Trophoblast cell (in vitro differentiated cells and primary cell): ENCODE measurements around the gene S100PBP.

Experiments used
- DNase-seq, 2 donors: peaks; one replicate each; pipeline ENCODE4 v3.0.0-alpha.2; 2016
- H2AFZ ChIP-seq: 2 replicates; pipeline ENCODE4 v1.6.1; 2013; ENCODE audit warnings: low read length, moderate library complexity, mild to moderate bottlenecking; ENCODE audit not compliant: insufficient read depth, poor library complexity
- H2AK5ac ChIP-seq: 2 replicates; pipeline ENCODE4 v1.6.1; 2013; ENCODE audit warnings: mild to moderate bottlenecking, low read length
- H2BK120ac ChIP-seq: 2 replicates; pipeline ENCODE4 v1.6.1; 2013; ENCODE audit warnings: low read length, mild to moderate bottlenecking, moderate library complexity; ENCODE audit not compliant: insufficient read depth, poor library complexity
- H2BK12ac ChIP-seq: 2 replicates; pipeline ENCODE4 v1.6.1; 2013; ENCODE audit warnings: mild to moderate bottlenecking, low read length, moderate library complexity
- H2BK5ac ChIP-seq: 2 replicates; pipeline ENCODE4 v1.6.1; 2013; ENCODE audit warnings: low read length, low read depth, moderate library complexity, mild to moderate bottlenecking; ENCODE audit not compliant: poor library complexity
- H3K14ac ChIP-seq: 2 replicates; pipeline ENCODE4 v1.6.1; 2013; ENCODE audit warnings: mild to moderate bottlenecking, low read length
- H3K18ac ChIP-seq: 2 replicates; pipeline ENCODE4 v1.6.1; 2013; ENCODE audit warnings: mild to moderate bottlenecking, low read length
- H3K23ac ChIP-seq: 2 replicates; pipeline ENCODE4 v1.6.1; 2013; ENCODE audit warnings: low read length
- H3K27ac ChIP-seq: 2 replicates; pipeline ENCODE4 v1.5.1; 2013; ENCODE audit warnings: low read depth, mild to moderate bottlenecking, inconsistent platforms, low read length, moderate library complexity
- H3K27me3 ChIP-seq: 2 replicates; pipeline ENCODE4 v1.6.1; 2013; ENCODE audit warnings: inconsistent platforms, mild to moderate bottlenecking, low read length, moderate library complexity; ENCODE audit not compliant: insufficient read depth
- H3K36me3 ChIP-seq, 2 experiments: 1 replicate in 1 of 2; 2 replicates in 1 of 2; pipeline ENCODE4 v1.6.1; 2013; ENCODE audit warnings: low read length in 2 of 2, mild to moderate bottlenecking in 2 of 2, moderate library complexity in 1 of 2; ENCODE audit not compliant: insufficient read depth in 2 of 2, control insufficient read depth in 1 of 2
- H3K4ac ChIP-seq: 2 replicates; pipeline ENCODE4 v1.6.1; 2013; ENCODE audit warnings: low read depth, mild to moderate bottlenecking, low read length, moderate library complexity
- H3K4me1 ChIP-seq, 2 experiments: 1 replicate in 1 of 2; 2 replicates in 1 of 2; pipeline ENCODE4 v1.6.1; 2013; ENCODE audit warnings: low read length in 2 of 2, mild to moderate bottlenecking in 2 of 2, moderate library complexity in 1 of 2; ENCODE audit not compliant: insufficient read depth in 2 of 2, control insufficient read depth in 1 of 2
- H3K4me2 ChIP-seq: 2 replicates; pipeline ENCODE4 v1.6.1; 2013; ENCODE audit warnings: inconsistent platforms, mild to moderate bottlenecking, low read length, moderate library complexity
- H3K4me3 ChIP-seq: 2 replicates; pipeline ENCODE4 v1.5.1; 2013; ENCODE audit warnings: mild to moderate bottlenecking, low read depth, low read length, inconsistent platforms
- H3K79me1 ChIP-seq: one replicate; pipeline ENCODE4 v1.6.1; 2013; ENCODE audit warnings: low read length
- H3K79me2 ChIP-seq: 2 replicates; pipeline ENCODE4 v1.6.1; 2013; ENCODE audit warnings: low read length, mild to moderate bottlenecking; ENCODE audit not compliant: control insufficient read depth, insufficient read depth, poor library complexity
- H3K9ac ChIP-seq: 2 replicates; pipeline ENCODE4 v1.6.1; 2013; ENCODE audit warnings: mild to moderate bottlenecking, low read length
- H3K9me3 ChIP-seq: 2 replicates; pipeline ENCODE4 v1.6.1; 2013; ENCODE audit warnings: low read depth, mild to moderate bottlenecking, control low read depth, inconsistent platforms, low read length; ENCODE audit not compliant: insufficient read depth
- H4K12ac ChIP-seq: 2 replicates; pipeline ENCODE4 v1.6.1; 2013; ENCODE audit warnings: low read depth, mild to moderate bottlenecking, low read length, moderate library complexity
- H4K8ac ChIP-seq: 2 replicates; pipeline ENCODE4 v1.6.1; 2013; ENCODE audit warnings: low read depth, mild to moderate bottlenecking, low read length, moderate library complexity
- H4K91ac ChIP-seq: one replicate; pipeline ENCODE4 v1.6.1; 2013; ENCODE audit warnings: low read depth, mild to moderate bottlenecking, low read length, moderate library complexity
- WGBS: extraction: QIAGEN DNeasy Blood & Tissue Kit; methylation state at CpG from one replicate; pipeline ENCODE4 v1.1.7; 2013; ENCODE audit warnings: missing lambda C conversion rate; ENCODE audit not compliant: insufficient read length, insufficient coverage; ENCODE audit errors: extremely low coverage; 5-methylcytosine and 5-hydroxymethylcytosine counted together

Gene S100PBP

GRCh38 chr1:32891630-32892029 lies 74.2 kb downstream of the S100PBP start:
- no peak overlapping the region for H3K27ac ChIP-seq
- no peak overlapping the region for H3K4ac ChIP-seq
- no CpG with 5 or more reads among the region's 3 CpGs for WGBS
- no peak overlapping the region for H3K4me3 ChIP-seq
- no peak overlapping the region for H3K18ac ChIP-seq
- H2AK5ac ChIP-seq = no peak overlapping the region
- H3K27me3 ChIP-seq = no peaks in the 10 kb centered on the region
- H3K4me1 ChIP-seq = peaks cover 7 to 14% of the 10 kb centered on the region in 2 experiments
- H2BK120ac ChIP-seq = no peak overlapping the region
- H4K8ac ChIP-seq = no peak overlapping the region
- peaks cover 20 to 21% of the 10 kb centered on the region in 2 experiments for H3K36me3 ChIP-seq
- no peak overlapping the region for H4K12ac ChIP-seq
- no peak for DNase-seq
- no peaks in the 10 kb centered on the region for H3K79me2 ChIP-seq
- H2BK5ac ChIP-seq = no peak overlapping the region
- H3K9me3 ChIP-seq = peaks cover 2% of the 10 kb centered on the region
- H3K23ac ChIP-seq = no peak overlapping the region
- no peak overlapping the region for H3K4me2 ChIP-seq
- no peak overlapping the region for H3K9ac ChIP-seq
- peaks cover 9% of the 10 kb centered on the region for H3K79me1 ChIP-seq
- H2AFZ ChIP-seq = no peak overlapping the region
- no peak overlapping the region for H3K14ac ChIP-seq
- no peak overlapping the region for H4K91ac ChIP-seq
- H2BK12ac ChIP-seq = no peak overlapping the region

DNA sequence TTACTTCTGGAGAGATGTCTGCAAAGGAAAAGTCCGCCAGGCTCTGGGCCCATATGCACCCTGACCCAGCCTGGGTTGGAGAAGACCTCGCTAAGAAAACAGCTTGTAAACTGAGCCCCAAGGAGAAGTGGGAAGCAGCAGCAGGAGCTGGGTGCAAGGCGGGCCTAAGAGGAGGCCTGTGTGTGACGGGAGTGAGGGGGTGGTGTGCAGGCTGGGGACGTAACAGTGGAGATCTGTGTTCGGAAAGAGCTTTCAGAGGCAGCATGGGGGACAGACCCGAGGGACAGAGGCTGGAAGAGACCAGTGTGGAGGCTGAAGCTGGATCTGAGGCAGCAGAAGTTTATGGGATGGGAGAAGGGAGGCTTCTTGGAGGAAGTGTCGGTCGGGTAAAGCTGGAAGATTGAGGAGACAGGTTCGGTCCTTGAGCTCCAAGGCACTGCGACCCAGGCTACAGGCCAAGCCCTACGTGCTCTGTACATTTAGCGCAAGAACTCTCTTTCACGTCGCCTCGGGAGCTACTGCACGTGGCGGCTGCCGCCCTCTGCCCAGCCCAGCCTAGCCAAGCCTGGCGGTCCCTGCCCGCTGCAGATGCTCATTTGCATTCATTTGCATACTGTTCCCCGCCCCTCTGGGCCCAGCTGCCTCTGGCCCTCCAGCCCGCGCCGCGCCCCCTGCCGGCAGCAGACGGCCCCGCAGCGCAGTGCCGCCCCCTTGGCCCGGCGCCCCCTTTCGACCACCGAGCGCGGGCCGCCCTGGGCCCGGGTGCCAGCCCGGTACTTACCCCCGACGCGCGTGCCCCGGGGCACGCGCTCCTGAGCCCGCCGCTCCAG lies 75.1 kb downstream of the S100PBP start:
- Histone ChIP-seq H4K12ac (no peak overlapping the region), H3K23ac (no peak overlapping the region), H3K14ac (peak overlapping the region; percentile 57), H3K4me3 (peak overlapping the region; percentile 41), H2BK12ac (no peak overlapping the region), H2AK5ac (peak overlapping the region; percentile 20), H3K9ac (no peak overlapping the region), H3K18ac (no peak overlapping the region), H3K9me3 (peaks cover 2% of the 10 kb centered on the region), H3K79me1 (peaks cover 9% of the 10 kb centered on the region), H2BK5ac (no peak overlapping the region), H2BK120ac (peak overlapping the region; percentile 35), H3K4ac (no peak overlapping the region), H3K27me3 (no peaks in the 10 kb centered on the region), H3K27ac (no peak overlapping the region), H3K36me3 (peaks cover 23 to 25% of the 10 kb centered on the region in 2 experiments), H3K4me2 (peak overlapping the region; percentile 72), H4K91ac (peak overlapping the region; percentile 38), H3K4me1 (peaks cover 16 to 23% of the 10 kb centered on the region in 2 experiments), H3K79me2 (no peaks in the 10 kb centered on the region), H2AFZ (peak overlapping the region; percentile 66), H4K8ac (peak overlapping the region; percentile 52)
- peak in 1 of 2 donors; percentile 37 for DNase-seq
- WGBS = no CpG with 5 or more reads among the region's 49 CpGs

DNA sequence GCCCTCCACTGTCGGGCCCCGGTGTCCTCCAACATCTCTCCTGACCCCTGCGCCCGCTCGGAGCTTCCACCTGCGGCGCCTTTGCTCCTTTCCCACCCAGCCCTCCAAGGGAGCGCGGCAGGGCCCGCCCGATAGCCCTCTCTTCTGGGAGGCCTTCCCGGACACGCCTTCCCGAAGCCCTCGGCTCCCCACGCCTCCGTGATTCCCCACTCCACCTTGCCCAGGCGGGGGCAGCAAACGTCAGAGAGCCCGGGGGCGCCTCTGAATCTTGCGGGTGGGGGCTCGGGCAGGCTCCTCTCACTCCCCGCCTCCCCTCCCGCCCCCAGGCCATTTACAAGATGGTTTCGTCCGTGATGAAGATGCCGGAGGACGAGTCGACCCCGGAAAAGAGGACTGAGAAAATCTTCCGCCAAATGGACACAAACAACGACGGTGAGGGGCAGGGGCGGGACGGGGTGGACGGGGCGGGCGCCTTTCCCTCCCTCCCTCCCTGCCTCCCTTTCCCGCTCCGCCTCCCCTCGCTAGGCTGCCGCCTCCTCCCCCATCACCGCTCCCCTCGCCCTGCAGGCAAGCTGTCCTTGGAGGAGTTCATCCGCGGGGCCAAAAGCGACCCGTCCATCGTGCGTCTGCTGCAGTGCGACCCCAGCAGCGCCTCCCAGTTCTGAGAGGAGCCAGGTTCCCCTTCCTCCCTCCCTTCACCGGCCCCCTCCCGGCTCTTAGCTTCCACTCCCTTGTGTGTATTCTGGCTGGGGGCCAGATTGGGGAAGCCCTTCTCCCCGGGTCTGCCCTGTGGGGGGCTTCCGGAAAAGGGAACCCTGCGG lies 76.0 kb downstream of the S100PBP start:
- H3K4me2 ChIP-seq = peak overlapping the region; percentile 72
- H3K27me3 ChIP-seq = no peaks in the 10 kb centered on the region
- H3K79me2 ChIP-seq = no peaks in the 10 kb centered on the region
- no peak overlapping the region for H3K27ac ChIP-seq
- no peak overlapping the region for H4K12ac ChIP-seq
- peaks cover 9% of the 10 kb centered on the region for H3K79me1 ChIP-seq
- peaks cover 3% of the 10 kb centered on the region for H3K9me3 ChIP-seq
- H3K14ac ChIP-seq = peak overlapping the region; percentile 57
- peak overlapping the region; percentile 41 for H3K4me3 ChIP-seq
- peaks cover 27 to 28% of the 10 kb centered on the region in 2 experiments for H3K36me3 ChIP-seq
- H3K9ac ChIP-seq = peak overlapping the region; percentile 31
- H2BK120ac ChIP-seq = peak overlapping the region; percentile 35
- H4K91ac ChIP-seq = peak overlapping the region; percentile 38
- peaks cover 23 to 31% of the 10 kb centered on the region in 2 experiments for H3K4me1 ChIP-seq
- no peak overlapping the region for H3K18ac ChIP-seq
- H3K23ac ChIP-seq = no peak overlapping the region
- peak overlapping the region; percentile 52 for H4K8ac ChIP-seq
- peak in 1 of 2 donors; percentile 24 for DNase-seq
- peak overlapping the region; percentile 2 for H2BK5ac ChIP-seq
- H2AK5ac ChIP-seq = peak overlapping the region; percentile 20
- H3K4ac ChIP-seq = no peak overlapping the region
- peak overlapping the region; percentile 66 for H2AFZ ChIP-seq
- H2BK12ac ChIP-seq = no peak overlapping the region
- no CpG with 5 or more reads among the region's 58 CpGs for WGBS

- Histone ChIP-seq H2BK120ac (peak overlapping the region; percentile 3), H3K9ac (peak overlapping the region; percentile 31), H3K9me3 (peaks cover 3% of the 10 kb centered on the region), H3K23ac (no peak overlapping the region), H4K91ac (peak overlapping the region; percentile 30), H3K79me1 (peaks cover 9% of the 10 kb centered on the region), H4K12ac (no peak overlapping the region), H2AK5ac (peak overlapping the region; percentile 3), H4K8ac (peak overlapping the region; percentile 4), H2BK12ac (no peak overlapping the region), H2AFZ (no peak overlapping the region), H3K36me3 (peaks cover 27 to 28% of the 10 kb centered on the region in 2 experiments), H3K4ac (no peak overlapping the region), H3K4me2 (peak overlapping the region; percentile 72), H3K14ac (peak overlapping the region; percentile 45), H3K4me3 (peak overlapping the region; percentile 33), H3K27ac (no peak overlapping the region), H3K27me3 (no peaks in the 10 kb centered on the region), H3K79me2 (no peaks in the 10 kb centered on the region), H3K18ac (peak overlapping the region; percentile 11), H3K4me1 (peaks cover 23 to 34% of the 10 kb centered on the region in 2 experiments), H2BK5ac (peak overlapping the region; percentile 2)
- no CpG with 5 or more reads among the region's 8 CpGs for WGBS
- DNase-seq = no peak
Observed at GRCh38 chr1:32894019-32894600, 76.7 kb downstream of the S100PBP start.
